Mammary epithelial cell (primary cell): Measurements from ENCODE around the gene LRRC17.

Source experiments
- EZH2 ChIP-seq: IDR thresholded peaks from 2 replicates; pipeline ENCODE4 v1.6.1; 2012; ENCODE audit warnings: low read length, inconsistent platforms, borderline replicate concordance
- TF ChIP-seq, protein P1 (sequence below), 2 donors: IDR thresholded peaks in 1 of 2; conservative IDR thresholded peaks in 1 of 2; 2 replicates each; pipeline ENCODE4 v1.5.1; 2011 to 2012; ENCODE audit warnings: inconsistent platforms in 2 of 2, low read length in 2 of 2, mild to moderate bottlenecking in 2 of 2, control low read depth in 1 of 2, low read depth in 1 of 2; ENCODE audit not compliant: insufficient read depth in 1 of 2; ENCODE audit errors: extremely low read depth in 1 of 2

DNA sequence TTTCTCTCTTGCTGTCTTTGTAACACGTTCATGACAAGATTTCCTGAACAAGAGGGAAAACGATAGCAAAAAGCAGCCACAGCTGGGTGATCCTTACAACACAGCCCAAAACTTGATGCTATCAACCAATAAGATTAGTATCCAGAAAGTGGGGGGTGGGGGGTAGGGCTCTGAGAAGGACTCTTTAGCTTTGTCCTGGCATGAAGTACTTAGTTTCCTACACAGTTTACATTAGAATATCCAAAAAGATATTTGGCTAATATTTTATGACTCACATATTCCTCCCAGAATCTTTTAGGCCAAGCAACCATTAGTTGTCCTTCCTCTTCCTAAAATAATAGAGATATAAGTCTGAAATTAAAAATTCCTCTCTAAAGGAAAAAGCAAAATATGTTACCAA, 22.9 kb upstream of the LRRC17 start:
- TF ChIP-seq, protein P1, sequence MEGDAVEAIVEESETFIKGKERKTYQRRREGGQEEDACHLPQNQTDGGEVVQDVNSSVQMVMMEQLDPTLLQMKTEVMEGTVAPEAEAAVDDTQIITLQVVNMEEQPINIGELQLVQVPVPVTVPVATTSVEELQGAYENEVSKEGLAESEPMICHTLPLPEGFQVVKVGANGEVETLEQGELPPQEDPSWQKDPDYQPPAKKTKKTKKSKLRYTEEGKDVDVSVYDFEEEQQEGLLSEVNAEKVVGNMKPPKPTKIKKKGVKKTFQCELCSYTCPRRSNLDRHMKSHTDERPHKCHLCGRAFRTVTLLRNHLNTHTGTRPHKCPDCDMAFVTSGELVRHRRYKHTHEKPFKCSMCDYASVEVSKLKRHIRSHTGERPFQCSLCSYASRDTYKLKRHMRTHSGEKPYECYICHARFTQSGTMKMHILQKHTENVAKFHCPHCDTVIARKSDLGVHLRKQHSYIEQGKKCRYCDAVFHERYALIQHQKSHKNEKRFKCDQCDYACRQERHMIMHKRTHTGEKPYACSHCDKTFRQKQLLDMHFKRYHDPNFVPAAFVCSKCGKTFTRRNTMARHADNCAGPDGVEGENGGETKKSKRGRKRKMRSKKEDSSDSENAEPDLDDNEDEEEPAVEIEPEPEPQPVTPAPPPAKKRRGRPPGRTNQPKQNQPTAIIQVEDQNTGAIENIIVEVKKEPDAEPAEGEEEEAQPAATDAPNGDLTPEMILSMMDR (conservative IDR thresholded peaks at IDR 0.05 in 1 of 2, IDR thresholded peaks at IDR 0.05 in 1 of 2; ENCODE audit: extremely low read depth in 1 of 2, insufficient read depth in 1 of 2, low read depth in 1 of 2, low read length in 2 of 2): no peak
- TF ChIP-seq EZH2: no peak
